NCI-H345 treated with DMSO at 0.1 percent for 48 hours (cell line): ENCODE data around the gene PYHIN1.

Experiments used
- DNase-seq: peaks from one replicate; lab custom pipeline; 2025; ENCODE audit not compliant: unreplicated experiment; lab: John Stamatoyannopoulos, UW

The PYHIN1 gene

GRCh38 chr1:159011751-159012150, 80.4 kb downstream of the PYHIN1 start:
- DNase-seq = no peak

GRCh38 chr1:159012495-159012894, 81.1 kb downstream of the PYHIN1 start:
- no peak for DNase-seq

GRCh38 chr1:159014003-159014571, 82.7 kb downstream of the PYHIN1 start:
- no peak for DNase-seq

- no peak for DNase-seq
Measured at GRCh38 chr1:159014851-159015250, 83.5 kb downstream of the PYHIN1 start.

- no peak for DNase-seq
Measured at GRCh38 chr1:159015440-159015909, 84.1 kb downstream of the PYHIN1 start.

GRCh38 chr1:159023723-159024122, 92.4 kb downstream of the PYHIN1 start:
- no peak for DNase-seq

- DNase-seq = no peak
Measured at GRCh38 chr1:159025043-159025442, 93.7 kb downstream of the PYHIN1 start.
